CD4-positive, alpha-beta T cell treated with Interleukin-6 at 100 ng/mL for 8 hours (primary cell): Measurements from ENCODE around the gene DCDC1.

Experiments
- DNase-seq: peaks from one replicate; pipeline ENCODE4 v3.0.0-alpha.2; 2020; ENCODE audit warnings: mixed read lengths, low spot score

Gene DCDC1

GRCh38 chr11:30852645-30853044 is 516.9 kb downstream of the DCDC1 start:
- no peak for DNase-seq

- DNase-seq, result no peak
Measured at GRCh38 chr11:30852091-30852490, 517.4 kb downstream of the DCDC1 start.

- DNase-seq, result no peak
Measured at GRCh38 chr11:30837252-30837651, 532.3 kb downstream of the DCDC1 start.

GRCh38 chr11:30832831-30833230 is 536.7 kb downstream of the DCDC1 start:
- DNase-seq, result no peak

- no peak for DNase-seq
Measured at GRCh38 chr11:30830681-30831080, 538.9 kb downstream of the DCDC1 start.

- no peak for DNase-seq
Measured at GRCh38 chr11:30826911-30827310, 542.6 kb downstream of the DCDC1 start.

GRCh38 chr11:30825723-30826122 is 543.8 kb downstream of the DCDC1 start:
- DNase-seq, result no peak

GRCh38 chr11:30823119-30823518 is 546.4 kb downstream of the DCDC1 start:
- DNase-seq, result no peak

- no peak for DNase-seq
Measured at GRCh38 chr11:30821438-30821965, 548.0 kb downstream of the DCDC1 start.

- no peak for DNase-seq
Measured at GRCh38 chr11:30818721-30819120, 550.8 kb downstream of the DCDC1 start.

- DNase-seq, result no peak
Measured at GRCh38 chr11:30816959-30817880, 552.3 kb downstream of the DCDC1 start.

GRCh38 chr11:30815619-30816018 is 553.9 kb downstream of the DCDC1 start:
- no peak for DNase-seq

- no peak for DNase-seq
Measured at GRCh38 chr11:30814737-30815136, 554.8 kb downstream of the DCDC1 start.
